Measurements from ENCODE around the gene STOML1. TPM values are rescaled to one million over a fixed set of nuclear protein-coding genes. Genes with fewer than 3 reads are reported as not detected.
A peak's percentile ranks its signal among the peaks of the same experiment; 100 is the strongest.
"Not testable (repeated sequence)": the region's sequence is repeated elsewhere in the genome, so short reads cannot be mapped to it uniquely, and the experiment has no call there.

STOML1 gene
- total RNA-seq, 1 donor, result 14.1 TPM

- Histone ChIP-seq H2AFZ (ENCODE audit: low read length) (peak overlapping the region; percentile 79), H3K4me3 (ENCODE audit: insufficient read depth, low read length) (peak overlapping the region; percentile 55), H3K79me2 (ENCODE audit: insufficient read depth, low read length) (no peaks in the 10 kb centered on the region), H3K36me3 (ENCODE audit: insufficient read depth, low read length) (no peaks in the 10 kb centered on the region), H3K4me2 (ENCODE audit: insufficient read depth, low read length) (peak overlapping the region; percentile 82), H3K27ac (ENCODE audit: low read depth, low read length) (peak overlapping the region; percentile 98), H3K27me3 (ENCODE audit: insufficient read depth, low read length) (no peaks in the 10 kb centered on the region), H4K20me1 (ENCODE audit: insufficient read depth, low read length) (no peaks in the 10 kb centered on the region), H3K9me3 (ENCODE audit: low read depth, low read length) (no peaks in the 10 kb centered on the region), H3K4me1 (ENCODE audit: insufficient read depth, low read length) (peaks cover 34% of the 10 kb centered on the region)
- DNase-seq (ENCODE audit: insufficient read length, low spot score, missing footprints), result peak; percentile 89
- TF ChIP-seq CTCF (IDR thresholded peaks at IDR 0.05; ENCODE audit: extremely low read depth, low read depth, low read length), result no peak
Measured at GRCh38 chr15:73982222-73982962, 9.7 kb downstream of the STOML1 start.

DNA sequence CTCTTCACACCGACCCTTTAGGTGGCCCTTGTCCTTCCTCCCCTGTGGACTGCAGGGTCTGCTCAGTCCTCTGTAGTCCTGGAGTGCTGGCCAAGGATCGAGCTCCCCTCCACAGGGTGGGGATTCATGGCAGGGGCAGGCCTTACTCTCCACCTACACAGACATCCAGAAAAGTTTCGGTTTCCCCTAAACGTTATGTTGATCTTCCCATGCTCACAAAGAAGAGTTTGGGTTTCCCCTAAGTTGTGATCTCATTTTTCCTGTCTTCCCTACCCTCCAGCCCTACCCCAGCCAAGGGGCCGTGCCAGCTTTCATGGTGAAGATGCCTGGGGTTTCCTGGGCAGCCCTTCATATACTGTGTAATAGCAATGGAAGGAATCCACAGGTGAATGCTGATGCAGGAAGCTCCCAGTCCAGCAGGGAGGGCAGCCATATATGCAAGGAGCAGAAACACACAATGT lies 10.3 kb downstream of the STOML1 start:
- Histone ChIP-seq H3K36me3 (ENCODE audit: insufficient read depth, low read length) (no peaks in the 10 kb centered on the region), H3K4me2 (ENCODE audit: insufficient read depth, low read length) (peak overlapping the region; percentile 82), H3K27ac (ENCODE audit: low read depth, low read length) (peak overlapping the region; percentile 98), H3K9me3 (ENCODE audit: low read depth, low read length) (no peaks in the 10 kb centered on the region), H4K20me1 (ENCODE audit: insufficient read depth, low read length) (no peaks in the 10 kb centered on the region), H3K4me3 (ENCODE audit: insufficient read depth, low read length) (peak overlapping the region; percentile 55), H3K79me2 (ENCODE audit: insufficient read depth, low read length) (no peaks in the 10 kb centered on the region), H2AFZ (ENCODE audit: low read length) (peak overlapping the region; percentile 79), H3K4me1 (ENCODE audit: insufficient read depth, low read length) (peaks cover 34% of the 10 kb centered on the region), H3K27me3 (ENCODE audit: insufficient read depth, low read length) (no peaks in the 10 kb centered on the region)
- TF ChIP-seq CTCF (IDR thresholded peaks at IDR 0.05; ENCODE audit: extremely low read depth, low read depth, low read length), result no peak
- DNase-seq (ENCODE audit: insufficient read length, low spot score, missing footprints), result peak; percentile 77

- Histone ChIP-seq H3K27me3 (ENCODE audit: insufficient read depth, low read length) (no peaks in the 10 kb centered on the region), H3K9me3 (ENCODE audit: low read depth, low read length) (no peaks in the 10 kb centered on the region), H2AFZ (ENCODE audit: low read length) (no peak overlapping the region), H3K4me1 (ENCODE audit: insufficient read depth, low read length) (peaks cover 28% of the 10 kb centered on the region), H3K79me2 (ENCODE audit: insufficient read depth, low read length) (no peaks in the 10 kb centered on the region), H3K4me3 (ENCODE audit: insufficient read depth, low read length) (no peak overlapping the region), H3K27ac (ENCODE audit: low read depth, low read length) (no peak overlapping the region), H3K4me2 (ENCODE audit: insufficient read depth, low read length) (no peak overlapping the region), H4K20me1 (ENCODE audit: insufficient read depth, low read length) (no peaks in the 10 kb centered on the region), H3K36me3 (ENCODE audit: insufficient read depth, low read length) (no peaks in the 10 kb centered on the region)
- DNase-seq (ENCODE audit: insufficient read length, low spot score, missing footprints), result no peak
- TF ChIP-seq CTCF (IDR thresholded peaks at IDR 0.05; ENCODE audit: extremely low read depth, low read depth, low read length), result no peak
Measured at GRCh38 chr15:73979636-73980035, 12.5 kb downstream of the STOML1 start.

GRCh38 chr15:73978896-73979295 lies 13.2 kb downstream of the STOML1 start:
- no peak overlapping the region for H3K4me2 ChIP-seq (ENCODE audit: insufficient read depth, low read length)
- no peak for DNase-seq (ENCODE audit: insufficient read length, low spot score, missing footprints)
- no peak for TF ChIP-seq CTCF (IDR thresholded peaks at IDR 0.05; ENCODE audit: extremely low read depth, low read depth, low read length)
- no peaks in the 10 kb centered on the region for H3K36me3 ChIP-seq (ENCODE audit: insufficient read depth, low read length)
- no peak overlapping the region for H3K27ac ChIP-seq (ENCODE audit: low read depth, low read length)
- H3K9me3 ChIP-seq (ENCODE audit: low read depth, low read length), result no peaks in the 10 kb centered on the region
- H4K20me1 ChIP-seq (ENCODE audit: insufficient read depth, low read length), result no peaks in the 10 kb centered on the region
- H3K79me2 ChIP-seq (ENCODE audit: insufficient read depth, low read length), result no peaks in the 10 kb centered on the region
- no peaks in the 10 kb centered on the region for H3K27me3 ChIP-seq (ENCODE audit: insufficient read depth, low read length)
- H2AFZ ChIP-seq (ENCODE audit: low read length), result no peak overlapping the region
- H3K4me3 ChIP-seq (ENCODE audit: insufficient read depth, low read length), result no peak overlapping the region
- peaks cover 27% of the 10 kb centered on the region for H3K4me1 ChIP-seq (ENCODE audit: insufficient read depth, low read length)

DNA sequence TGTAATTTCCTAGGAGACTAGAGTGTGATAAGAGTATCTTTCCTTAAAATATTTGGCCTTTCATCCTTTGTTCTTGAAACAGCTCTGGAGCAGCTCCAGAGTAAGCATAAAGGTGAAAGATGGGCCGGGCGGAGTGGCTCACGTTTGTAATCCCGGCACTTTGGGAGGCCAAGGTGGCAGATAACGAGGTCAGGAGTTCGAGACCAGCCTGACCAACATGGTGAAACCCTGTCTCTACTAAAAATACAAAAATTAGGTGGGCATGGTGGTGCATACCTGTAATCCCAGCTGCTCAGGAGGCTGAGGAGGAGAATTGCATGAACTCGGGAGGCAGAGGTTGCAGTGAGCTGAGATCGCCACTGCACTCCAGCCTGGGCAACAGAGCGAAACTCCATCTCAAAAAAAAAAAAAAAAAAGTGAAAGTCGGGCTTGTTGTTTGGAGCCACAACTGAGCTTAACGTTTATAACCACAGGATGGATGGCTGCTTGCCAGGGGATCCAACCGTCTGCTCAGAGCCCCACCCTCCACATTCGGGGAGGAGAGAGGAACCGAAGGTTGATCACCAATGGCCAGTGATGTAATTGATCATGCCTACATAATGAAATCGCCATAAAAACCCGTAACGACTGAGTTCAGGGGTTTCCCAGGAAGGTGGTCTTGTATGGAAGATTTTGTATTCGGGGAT lies 16.5 kb downstream of the STOML1 start:
- peaks cover 10% of the 10 kb centered on the region for H3K4me1 ChIP-seq (ENCODE audit: insufficient read depth, low read length)
- not testable (repeated sequence) for H3K79me2 ChIP-seq (ENCODE audit: insufficient read depth, low read length); H2AFZ ChIP-seq (ENCODE audit: low read length); H3K4me2 ChIP-seq (ENCODE audit: insufficient read depth, low read length); H3K4me3 ChIP-seq (ENCODE audit: insufficient read depth, low read length); H3K27ac ChIP-seq (ENCODE audit: low read depth, low read length); H4K20me1 ChIP-seq (ENCODE audit: insufficient read depth, low read length); H3K36me3 ChIP-seq (ENCODE audit: insufficient read depth, low read length); DNase-seq (ENCODE audit: insufficient read length, low spot score, missing footprints); H3K27me3 ChIP-seq (ENCODE audit: insufficient read depth, low read length); H3K9me3 ChIP-seq (ENCODE audit: low read depth, low read length)
